Astrocyte (in vitro differentiated cells and primary cell): ENCODE results near the gene SPTBN1. TPM values are rescaled to one million over a fixed set of nuclear protein-coding genes. Genes with fewer than 3 reads are reported as not detected.

Experiments used
- DNase-seq: peaks from one replicate; pipeline ENCODE4 v3.0.0-alpha.2; 2010; ENCODE audit warnings: low read depth
- FAIRE-seq: peaks from 2 replicates; lab custom pipeline; 2011; peaks lifted over from hg19 to GRCh38; lab: Jason Lieb, UNC
- H2AFZ ChIP-seq: 2 replicates; pipeline ENCODE4 v1.6.0; 2012; ENCODE audit warnings: low read depth, low read length, inconsistent platforms
- H3K27ac ChIP-seq: 2 replicates; pipeline ENCODE4 v1.5.1; 2011; ENCODE audit warnings: low read depth, low read length, inconsistent platforms
- H3K27me3 ChIP-seq: 2 replicates; pipeline ENCODE4 v1.6.0; 2011; ENCODE audit warnings: low read length, inconsistent platforms; ENCODE audit not compliant: insufficient read depth
- H3K36me3 ChIP-seq: 2 replicates; pipeline ENCODE4 v1.5.1; 2011; ENCODE audit warnings: low read length, inconsistent platforms; ENCODE audit not compliant: insufficient read depth
- H3K4me1 ChIP-seq: 2 replicates; pipeline ENCODE4 v1.5.1; 2011; ENCODE audit warnings: low read length, inconsistent platforms; ENCODE audit not compliant: insufficient read depth
- H3K4me2 ChIP-seq: 2 replicates; pipeline ENCODE4 v1.6.0; 2012; ENCODE audit warnings: low read length, inconsistent platforms
- H3K4me3 ChIP-seq: 2 replicates; pipeline ENCODE4 v1.5.1; 2011; ENCODE audit warnings: low read depth, mild to moderate bottlenecking, low read length, inconsistent platforms; ENCODE audit not compliant: insufficient read depth
- H3K79me2 ChIP-seq: 2 replicates; pipeline ENCODE4 v1.6.0; 2012; ENCODE audit warnings: mild to moderate bottlenecking, low read length, inconsistent platforms; ENCODE audit not compliant: insufficient read depth
- H3K9ac ChIP-seq: 2 replicates; pipeline ENCODE4 v1.6.0; 2012; ENCODE audit warnings: mild to moderate bottlenecking, low read length, inconsistent platforms
- H3K9me3 ChIP-seq: 2 replicates; pipeline ENCODE4 v1.5.1; 2012; ENCODE audit warnings: low read depth, mild to moderate bottlenecking, low read length, inconsistent platforms; ENCODE audit not compliant: insufficient read depth
- H4K20me1 ChIP-seq: 2 replicates; pipeline ENCODE4 v1.6.0; 2012; ENCODE audit warnings: low read length, inconsistent platforms; ENCODE audit not compliant: insufficient read depth
- H3K27ac Mint-ChIP-seq: one replicate; pipeline ENCODE4 v1.8.0; 2021; ENCODE audit warnings: mild to moderate bottlenecking, mixed read lengths; ENCODE audit not compliant: unreplicated experiment
- H3K27me3 Mint-ChIP-seq: one replicate; pipeline ENCODE4 v1.8.0; 2021; ENCODE audit warnings: low read depth, mixed read lengths; ENCODE audit not compliant: unreplicated experiment
- H3K36me3 Mint-ChIP-seq: one replicate; pipeline ENCODE4 v1.8.0; 2021; ENCODE audit warnings: low read depth, mixed read lengths; ENCODE audit not compliant: unreplicated experiment
- H3K4me1 Mint-ChIP-seq: one replicate; pipeline ENCODE4 v1.8.0; 2021; ENCODE audit warnings: low read depth, mixed read lengths; ENCODE audit not compliant: unreplicated experiment
- H3K4me3 Mint-ChIP-seq: one replicate; pipeline ENCODE4 v1.8.0; 2021; ENCODE audit warnings: mild to moderate bottlenecking, moderate library complexity, mixed read lengths; ENCODE audit not compliant: unreplicated experiment
- H3K9me3 Mint-ChIP-seq: one replicate; pipeline ENCODE4 v1.8.0; 2021; ENCODE audit warnings: mild to moderate bottlenecking, mixed read lengths; ENCODE audit not compliant: unreplicated experiment
- EZH2 ChIP-seq: IDR thresholded peaks from 2 replicates; pipeline ENCODE4 v1.6.1; 2012; ENCODE audit warnings: mild to moderate bottlenecking, low read length, inconsistent platforms; ENCODE audit not compliant: insufficient read depth
- total RNA-seq: library from RNA; stranded (reverse); gene quantifications from 2 replicates; pipeline ENCODE4 v1.2.1, GENCODE V29; 2021
- TF ChIP-seq, protein P1 (sequence below): IDR thresholded peaks from 2 replicates; pipeline ENCODE4 v1.5.1; 2011; ENCODE audit warnings: low read depth, mild to moderate bottlenecking, inconsistent platforms, low read length, moderate library complexity; ENCODE audit not compliant: insufficient read depth

The SPTBN1 gene
- total RNA-seq, 1 donor from 2014 or later, result 311 TPM

DNA sequence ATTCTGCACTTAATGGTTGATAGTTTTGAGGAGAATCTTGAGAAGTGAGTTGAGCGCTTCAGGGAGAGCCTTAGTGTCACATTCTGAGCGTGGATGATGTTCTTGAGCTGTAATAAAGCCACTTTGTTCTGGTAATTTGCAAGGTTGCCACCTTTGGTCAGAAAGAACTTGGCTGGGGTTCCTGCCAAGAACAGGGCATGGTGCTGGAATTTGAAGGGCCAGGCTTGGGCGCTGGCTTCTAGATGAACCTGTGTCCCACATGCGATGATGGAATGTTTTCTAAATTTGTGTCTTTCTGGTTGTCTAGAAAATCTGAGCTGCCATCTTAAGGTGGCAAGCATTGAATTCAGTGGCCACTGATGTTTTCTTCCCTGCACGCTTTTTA lies 143.2 kb downstream of the SPTBN1 start:
- Histone ChIP-seq H2AFZ (no peak overlapping the region), H4K20me1 (peaks cover 91% of the 10 kb centered on the region), H3K4me1 (peaks cover 57% of the 10 kb centered on the region), H3K9ac (no peak overlapping the region), H3K9me3 (no peaks in the 10 kb centered on the region), H3K36me3 (peaks cover 11% of the 10 kb centered on the region), H3K4me2 (no peak overlapping the region), H3K4me3 (no peak overlapping the region), H3K79me2 (peaks cover 100% of the 10 kb centered on the region), H3K27ac (no peak overlapping the region), H3K27me3 (no peaks in the 10 kb centered on the region)
- TF ChIP-seq EZH2, result no peak
- TF ChIP-seq, protein P1, sequence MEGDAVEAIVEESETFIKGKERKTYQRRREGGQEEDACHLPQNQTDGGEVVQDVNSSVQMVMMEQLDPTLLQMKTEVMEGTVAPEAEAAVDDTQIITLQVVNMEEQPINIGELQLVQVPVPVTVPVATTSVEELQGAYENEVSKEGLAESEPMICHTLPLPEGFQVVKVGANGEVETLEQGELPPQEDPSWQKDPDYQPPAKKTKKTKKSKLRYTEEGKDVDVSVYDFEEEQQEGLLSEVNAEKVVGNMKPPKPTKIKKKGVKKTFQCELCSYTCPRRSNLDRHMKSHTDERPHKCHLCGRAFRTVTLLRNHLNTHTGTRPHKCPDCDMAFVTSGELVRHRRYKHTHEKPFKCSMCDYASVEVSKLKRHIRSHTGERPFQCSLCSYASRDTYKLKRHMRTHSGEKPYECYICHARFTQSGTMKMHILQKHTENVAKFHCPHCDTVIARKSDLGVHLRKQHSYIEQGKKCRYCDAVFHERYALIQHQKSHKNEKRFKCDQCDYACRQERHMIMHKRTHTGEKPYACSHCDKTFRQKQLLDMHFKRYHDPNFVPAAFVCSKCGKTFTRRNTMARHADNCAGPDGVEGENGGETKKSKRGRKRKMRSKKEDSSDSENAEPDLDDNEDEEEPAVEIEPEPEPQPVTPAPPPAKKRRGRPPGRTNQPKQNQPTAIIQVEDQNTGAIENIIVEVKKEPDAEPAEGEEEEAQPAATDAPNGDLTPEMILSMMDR, result no peak
- Mint-ChIP-seq H3K4me1 (peaks cover 39% of the 10 kb centered on the region), H3K9me3 (no peaks in the 10 kb centered on the region), H3K27me3 (no peaks in the 10 kb centered on the region), H3K36me3 (peaks cover 30% of the 10 kb centered on the region), H3K27ac (no peak overlapping the region), H3K4me3 (no peak overlapping the region)
- FAIRE-seq (no peak), DNase-seq (no peak)

DNA sequence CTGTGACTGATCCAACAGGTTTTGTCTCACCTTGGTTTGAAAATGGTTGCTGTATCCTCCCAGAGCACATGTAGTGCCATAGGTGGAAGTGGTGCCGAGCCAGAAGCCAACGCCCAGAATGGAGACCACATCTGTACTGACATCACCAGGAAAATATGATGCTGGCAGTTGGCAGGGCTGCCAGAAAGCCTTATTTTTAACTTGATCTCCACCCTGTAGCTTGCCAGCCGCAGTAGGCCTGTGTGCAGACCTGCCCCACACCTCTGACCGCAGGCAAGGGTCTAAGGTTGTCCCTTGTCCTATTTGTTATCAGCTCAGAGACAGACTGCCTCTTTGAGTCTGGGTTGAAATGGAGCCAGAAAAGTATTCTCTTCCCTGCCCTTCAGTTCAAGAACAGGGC lies 143.8 kb downstream of the SPTBN1 start:
- Histone ChIP-seq H2AFZ (no peak overlapping the region), H3K27ac (no peak overlapping the region), H3K4me2 (no peak overlapping the region), H3K9ac (no peak overlapping the region), H3K4me3 (no peak overlapping the region), H3K4me1 (peaks cover 63% of the 10 kb centered on the region), H3K9me3 (no peaks in the 10 kb centered on the region), H3K79me2 (peaks cover 100% of the 10 kb centered on the region), H4K20me1 (peaks cover 97% of the 10 kb centered on the region), H3K27me3 (no peaks in the 10 kb centered on the region), H3K36me3 (peaks cover 11% of the 10 kb centered on the region)
- no peak for FAIRE-seq
- Mint-ChIP-seq H3K27me3 (no peaks in the 10 kb centered on the region), H3K27ac (peak overlapping the region; percentile 14), H3K36me3 (peaks cover 30% of the 10 kb centered on the region), H3K4me1 (peaks cover 43% of the 10 kb centered on the region), H3K4me3 (no peak overlapping the region), H3K9me3 (no peaks in the 10 kb centered on the region)
- no peak for DNase-seq
- TF ChIP-seq, protein P1, result no peak
- TF ChIP-seq EZH2, result no peak

DNA sequence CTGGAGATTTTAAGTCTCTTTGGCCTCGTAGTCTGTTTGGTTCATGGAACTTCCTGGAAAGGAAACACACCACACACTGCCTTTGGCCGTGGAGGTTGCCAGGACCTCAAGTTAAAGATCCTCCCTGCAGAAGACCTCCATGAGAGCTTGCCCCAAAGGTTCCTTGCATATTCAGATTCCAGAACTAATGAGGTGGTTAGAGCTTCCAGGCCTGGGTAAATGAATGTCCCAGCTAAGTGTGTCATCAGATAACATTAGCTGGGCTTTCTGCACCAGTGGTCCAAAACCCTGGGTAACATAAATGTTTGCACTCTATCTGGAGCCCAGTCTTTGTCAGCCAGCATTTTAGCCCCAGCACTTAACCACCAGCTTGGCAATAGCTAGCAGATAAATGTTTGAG lies 145.2 kb downstream of the SPTBN1 start:
- H3K27me3 Mint-ChIP-seq, result no peaks in the 10 kb centered on the region
- peaks cover 47% of the 10 kb centered on the region for H3K4me1 Mint-ChIP-seq
- Histone ChIP-seq H3K27me3 (no peaks in the 10 kb centered on the region), H3K79me2 (peaks cover 100% of the 10 kb centered on the region), H3K4me1 (peaks cover 70% of the 10 kb centered on the region), H3K27ac (peak overlapping the region; percentile 18), H3K4me2 (no peak overlapping the region), H2AFZ (no peak overlapping the region), H3K9me3 (no peaks in the 10 kb centered on the region), H3K4me3 (no peak overlapping the region), H3K9ac (no peak overlapping the region), H3K36me3 (peaks cover 11% of the 10 kb centered on the region), H4K20me1 (peaks cover 97% of the 10 kb centered on the region)
- no peak for FAIRE-seq
- no peaks in the 10 kb centered on the region for H3K9me3 Mint-ChIP-seq
- peaks cover 23% of the 10 kb centered on the region for H3K36me3 Mint-ChIP-seq
- H3K27ac Mint-ChIP-seq, result peak overlapping the region; percentile 4
- TF ChIP-seq, protein P1, result no peak
- no peak for TF ChIP-seq EZH2
- DNase-seq, result peak; percentile 88
- no peak overlapping the region for H3K4me3 Mint-ChIP-seq
